Osteocyte (in vitro differentiated cells): ENCODE measurements around the gene ZMIZ1. TPM values are rescaled to one million over a fixed set of nuclear protein-coding genes. Genes with fewer than 3 reads are reported as not detected.
A peak's percentile ranks its signal among the peaks of the same experiment; 100 is the strongest.

Source experiments
- DNase-seq: peaks from one replicate; pipeline ENCODE4 v3.0.0; 2021; ENCODE audit warnings: mixed read lengths; ENCODE audit not compliant: unreplicated experiment; ENCODE audit errors: extremely low spot score
- H3K27ac Mint-ChIP-seq: one replicate; pipeline ENCODE4 v1.8.0; 2021; ENCODE audit warnings: mild to moderate bottlenecking, mixed read lengths; ENCODE audit not compliant: unreplicated experiment
- H3K27me3 Mint-ChIP-seq: one replicate; pipeline ENCODE4 v1.8.0; 2021; ENCODE audit warnings: mixed read lengths; ENCODE audit not compliant: unreplicated experiment
- H3K36me3 Mint-ChIP-seq: one replicate; pipeline ENCODE4 v1.8.0; 2021; ENCODE audit warnings: mixed read lengths; ENCODE audit not compliant: unreplicated experiment
- H3K4me1 Mint-ChIP-seq: one replicate; pipeline ENCODE4 v1.8.0; 2021; ENCODE audit warnings: mixed read lengths; ENCODE audit not compliant: unreplicated experiment
- H3K4me3 Mint-ChIP-seq: one replicate; pipeline ENCODE4 v1.8.0; 2021; ENCODE audit warnings: mild to moderate bottlenecking, moderate library complexity, mixed read lengths; ENCODE audit not compliant: unreplicated experiment
- H3K9me3 Mint-ChIP-seq: one replicate; pipeline ENCODE4 v1.8.0; 2021; ENCODE audit warnings: mixed read lengths; ENCODE audit not compliant: unreplicated experiment
- total RNA-seq: library from RNA; stranded (reverse); gene quantifications from 2 replicates; pipeline ENCODE4 v1.2.1, GENCODE V29; 2021
- TF ChIP-seq, protein P1 (sequence below): fragments of 200-600 bp; sonication (generic); IDR thresholded peaks from 2 replicates; pipeline ENCODE4 v1.5.0; 2021; ENCODE audit warnings: antibody characterized with exemption, mild to moderate bottlenecking, moderate library complexity

ZMIZ1 gene
- total RNA-seq, 1 donor from 2014 or later, result 90.5 TPM

DNA sequence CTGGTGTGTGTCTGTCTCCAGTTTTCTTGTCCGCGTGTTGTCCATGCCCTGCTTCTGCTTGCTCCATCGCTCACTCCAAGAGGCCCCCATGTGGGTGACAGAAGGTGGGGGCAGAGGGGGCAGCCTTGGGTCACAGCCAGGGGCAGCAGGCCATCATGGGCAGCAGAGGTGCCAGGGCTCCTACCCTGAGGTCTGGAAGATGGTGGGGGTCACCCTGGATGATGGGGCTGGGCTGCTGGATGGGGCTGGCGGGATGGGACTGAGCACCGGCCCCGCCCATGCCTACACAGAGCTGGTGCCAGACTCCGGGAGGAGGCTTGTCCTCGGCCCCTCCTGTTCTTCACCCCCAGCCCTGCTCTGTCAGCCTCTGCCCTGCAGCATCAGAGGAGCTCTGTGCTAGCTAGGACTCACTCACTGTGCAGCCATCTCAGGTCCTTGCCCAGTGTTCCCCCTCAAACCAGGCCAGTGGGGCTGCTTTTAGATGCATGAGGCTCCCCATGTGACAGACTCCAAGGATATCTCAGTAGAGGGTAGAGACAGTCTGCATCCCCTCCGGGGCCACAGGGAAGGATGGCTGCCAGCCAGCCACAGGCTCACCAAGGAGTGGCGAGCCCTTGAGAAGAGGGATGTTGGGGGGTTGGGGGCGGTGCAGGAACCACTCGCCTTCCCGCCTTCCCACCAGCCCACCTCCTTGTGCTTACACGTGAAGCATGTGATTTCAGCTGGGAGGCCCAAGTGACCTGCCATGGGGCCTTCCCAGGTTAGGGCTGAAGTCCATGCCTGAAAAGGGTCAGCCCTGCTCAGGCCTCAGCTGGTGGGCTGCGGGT is 243.0 kb downstream of the ZMIZ1 start:
- peaks cover 2% of the 10 kb centered on the region for H3K4me1 Mint-ChIP-seq
- DNase-seq, result no peak
- no peaks in the 10 kb centered on the region for H3K27me3 Mint-ChIP-seq
- H3K9me3 Mint-ChIP-seq, result no peaks in the 10 kb centered on the region
- H3K4me3 Mint-ChIP-seq, result no peak overlapping the region
- TF ChIP-seq, protein P1, sequence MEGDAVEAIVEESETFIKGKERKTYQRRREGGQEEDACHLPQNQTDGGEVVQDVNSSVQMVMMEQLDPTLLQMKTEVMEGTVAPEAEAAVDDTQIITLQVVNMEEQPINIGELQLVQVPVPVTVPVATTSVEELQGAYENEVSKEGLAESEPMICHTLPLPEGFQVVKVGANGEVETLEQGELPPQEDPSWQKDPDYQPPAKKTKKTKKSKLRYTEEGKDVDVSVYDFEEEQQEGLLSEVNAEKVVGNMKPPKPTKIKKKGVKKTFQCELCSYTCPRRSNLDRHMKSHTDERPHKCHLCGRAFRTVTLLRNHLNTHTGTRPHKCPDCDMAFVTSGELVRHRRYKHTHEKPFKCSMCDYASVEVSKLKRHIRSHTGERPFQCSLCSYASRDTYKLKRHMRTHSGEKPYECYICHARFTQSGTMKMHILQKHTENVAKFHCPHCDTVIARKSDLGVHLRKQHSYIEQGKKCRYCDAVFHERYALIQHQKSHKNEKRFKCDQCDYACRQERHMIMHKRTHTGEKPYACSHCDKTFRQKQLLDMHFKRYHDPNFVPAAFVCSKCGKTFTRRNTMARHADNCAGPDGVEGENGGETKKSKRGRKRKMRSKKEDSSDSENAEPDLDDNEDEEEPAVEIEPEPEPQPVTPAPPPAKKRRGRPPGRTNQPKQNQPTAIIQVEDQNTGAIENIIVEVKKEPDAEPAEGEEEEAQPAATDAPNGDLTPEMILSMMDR, result no peak
- peaks cover 35% of the 10 kb centered on the region for H3K36me3 Mint-ChIP-seq
- H3K27ac Mint-ChIP-seq, result no peak overlapping the region

DNA sequence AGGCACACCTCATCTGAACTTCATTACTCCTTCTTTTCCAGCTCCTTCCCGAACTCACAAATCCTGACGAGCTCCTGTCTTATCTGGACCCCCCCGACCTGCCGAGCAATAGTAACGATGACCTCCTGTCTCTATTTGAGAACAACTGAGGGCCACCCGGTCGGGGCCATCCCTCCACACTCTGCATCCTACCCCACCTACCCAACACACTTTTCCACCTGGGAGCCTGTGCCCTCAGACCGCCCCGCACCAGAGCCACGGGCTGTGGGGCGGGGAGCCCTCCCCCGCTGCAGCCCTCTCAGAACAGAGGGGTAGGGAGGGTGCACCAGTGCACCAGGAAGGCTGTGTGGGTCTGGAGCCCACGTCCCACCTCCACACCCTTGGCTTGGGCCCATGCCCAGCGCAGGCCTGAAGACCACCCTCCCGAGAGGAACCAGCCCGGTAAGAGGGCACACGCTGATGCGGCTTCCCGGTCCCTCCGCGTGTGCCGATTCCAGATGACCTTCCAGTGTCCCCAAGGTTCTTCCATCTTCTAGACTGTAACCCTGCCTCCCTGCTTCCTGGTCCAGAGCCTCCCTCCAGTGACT is 243.9 kb downstream of the ZMIZ1 start:
- Mint-ChIP-seq H3K4me1 (peaks cover 11% of the 10 kb centered on the region), H3K27me3 (no peaks in the 10 kb centered on the region), H3K4me3 (no peak overlapping the region), H3K36me3 (peaks cover 33% of the 10 kb centered on the region), H3K9me3 (no peaks in the 10 kb centered on the region), H3K27ac (no peak overlapping the region)
- DNase-seq, result no peak
- TF ChIP-seq, protein P1, result no peak

DNA sequence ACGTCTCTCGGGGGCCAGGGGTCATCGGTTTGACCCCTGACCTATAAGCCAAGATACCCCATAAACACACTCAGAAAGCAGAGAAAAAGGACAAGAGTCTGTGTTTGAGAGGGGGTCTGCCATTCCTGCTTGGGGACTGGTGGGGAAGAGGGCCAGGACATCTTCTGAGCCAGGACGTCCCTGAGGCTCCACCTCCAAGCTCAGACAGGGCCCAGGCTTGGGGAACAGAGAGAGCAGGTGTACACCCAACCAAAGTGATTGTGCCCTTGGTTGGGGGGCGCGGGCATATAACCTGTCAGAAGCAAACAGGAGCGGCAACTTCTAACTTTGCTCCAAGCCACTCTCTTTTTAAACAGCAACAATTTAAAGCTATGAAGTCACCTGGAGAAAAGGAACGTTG is 244.6 kb downstream of the ZMIZ1 start:
- Mint-ChIP-seq H3K4me1 (peaks cover 17% of the 10 kb centered on the region), H3K4me3 (no peak overlapping the region), H3K36me3 (peaks cover 27% of the 10 kb centered on the region), H3K27me3 (no peaks in the 10 kb centered on the region), H3K9me3 (no peaks in the 10 kb centered on the region), H3K27ac (no peak overlapping the region)
- DNase-seq, result no peak
- TF ChIP-seq, protein P1, result no peak

DNA sequence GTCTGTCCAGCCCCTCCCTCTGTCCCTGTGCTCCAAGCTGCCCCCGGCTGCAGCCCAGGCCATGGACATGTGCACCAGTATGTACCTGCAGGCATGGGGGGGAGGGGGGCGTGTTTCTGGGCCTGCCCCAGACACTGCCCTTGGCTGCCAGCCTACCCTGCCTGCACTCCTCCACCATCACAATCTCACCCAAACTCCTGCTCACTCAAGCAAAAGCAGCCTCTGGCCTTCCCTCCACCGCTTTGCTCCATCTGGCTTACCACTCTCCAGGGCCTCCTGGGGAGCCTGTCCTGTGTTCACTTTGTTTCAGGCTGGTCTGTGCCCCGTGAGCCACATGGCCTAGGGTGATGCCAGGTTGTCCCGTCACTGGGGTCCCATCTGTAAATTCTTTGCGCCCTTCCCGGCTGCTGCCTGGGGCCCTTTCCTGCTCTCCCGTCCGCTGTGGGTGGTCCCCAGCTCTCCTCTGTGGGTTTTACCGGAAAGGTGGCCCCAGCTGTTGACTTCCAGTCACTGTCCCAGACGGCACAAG is 245.2 kb downstream of the ZMIZ1 start:
- peaks cover 24% of the 10 kb centered on the region for H3K4me1 Mint-ChIP-seq
- H3K4me3 Mint-ChIP-seq, result no peak overlapping the region
- TF ChIP-seq, protein P1, result no peak
- no peaks in the 10 kb centered on the region for H3K27me3 Mint-ChIP-seq
- DNase-seq, result no peak
- peaks cover 27% of the 10 kb centered on the region for H3K36me3 Mint-ChIP-seq
- peak overlapping the region; percentile 70 for H3K27ac Mint-ChIP-seq
- H3K9me3 Mint-ChIP-seq, result peaks cover 3% of the 10 kb centered on the region
